ENCODE results near the gene YES1. TPM values are rescaled to one million over a fixed set of nuclear protein-coding genes. Genes with fewer than 3 reads are reported as not detected.

Gene YES1
- total and polyA plus RNA-seq, 4 donors: 12.5 to 57.6 (median 21.9) TPM

- Histone ChIP-seq H3K9me3 (ENCODE audit: control insufficient read depth in 4 of 4, low read length in 3 of 4) (no peaks in the 10 kb centered on the region), H3K27ac (ENCODE audit: low read depth in 1 of 2, low read length in 2 of 2) (peak overlapping the region in 1 of 2 donors; percentile 2), H3K4me3 (ENCODE audit: low read depth in 1 of 3, low read length in 3 of 3) (no peak overlapping the region), H3K4me1 (ENCODE audit: control insufficient read depth in 4 of 4, insufficient read depth in 4 of 4, low read length in 3 of 4) (peaks cover 0 to 6% (median under 1%) of the 10 kb centered on the region in 4 donors), H3K9ac (ENCODE audit: low read depth in 1 of 2, low read length in 2 of 2) (no peak overlapping the region), H3K36me3 (ENCODE audit: control insufficient read depth in 4 of 4, insufficient read depth in 3 of 4, low read depth in 1 of 4, low read length in 3 of 4) (no peaks in the 10 kb centered on the region), H3K27me3 (ENCODE audit: control insufficient read depth in 4 of 4, insufficient read depth in 4 of 4, low read length in 3 of 4) (no peaks in the 10 kb centered on the region)
- 24% methylated on average over 2 of the region's 2 CpGs for WGBS
- TF ChIP-seq HNF4A (conservative IDR thresholded peaks at IDR 0.05) (peak; percentile 17 to 40), YY1 (IDR thresholded peaks at IDR 0.05) (peak; percentile 57), RAD21 (IDR thresholded peaks at IDR 0.05) (peak in 1 of 2 donors; percentile 39), SP1 (IDR thresholded peaks at IDR 0.05) (no peak)
- DNase-seq (ENCODE audit: low spot score): no peak
Measured at GRCh38 chr18:824179-824578, 12.1 kb upstream of the YES1 start.

- Histone ChIP-seq H3K36me3 (ENCODE audit: control insufficient read depth in 4 of 4, insufficient read depth in 3 of 4, low read depth in 1 of 4, low read length in 3 of 4) (no peaks in the 10 kb centered on the region), H3K9me3 (ENCODE audit: control insufficient read depth in 4 of 4, low read length in 3 of 4) (no peaks in the 10 kb centered on the region), H3K9ac (ENCODE audit: low read depth in 1 of 2, low read length in 2 of 2) (no peak overlapping the region), H3K4me3 (ENCODE audit: low read depth in 1 of 3, low read length in 3 of 3) (no peak overlapping the region), H3K27ac (ENCODE audit: low read depth in 1 of 2, low read length in 2 of 2) (no peak overlapping the region), H3K27me3 (ENCODE audit: control insufficient read depth in 4 of 4, insufficient read depth in 4 of 4, low read length in 3 of 4) (no peaks in the 10 kb centered on the region), H3K4me1 (ENCODE audit: control insufficient read depth in 4 of 4, insufficient read depth in 4 of 4, low read length in 3 of 4) (peaks cover 0 to 6% (median under 1%) of the 10 kb centered on the region in 4 donors)
- DNase-seq (ENCODE audit: low spot score): no peak
- no peak for TF ChIP-seq TAF1 (conservative IDR thresholded peaks at IDR 0.05)
- 70% methylated on average over 4 of the region's 4 CpGs for WGBS
Measured at GRCh38 chr18:820591-821165, 8.6 kb upstream of the YES1 start.

GRCh38 chr18:816869-817268 is 4.8 kb upstream of the YES1 start:
- no peak overlapping the region for H3K27ac ChIP-seq (ENCODE audit: low read depth in 1 of 2, low read length in 2 of 2)
- no peak for TF ChIP-seq FOXA1 (IDR thresholded peaks at IDR 0.05)
- no peak for TF ChIP-seq EGR1 (IDR thresholded peaks at IDR 0.05; ENCODE audit: low read depth in 2 of 2)
- TF ChIP-seq SP1 (IDR thresholded peaks at IDR 0.05): no peak
- no peak for TF ChIP-seq FOXA2 (IDR thresholded peaks at IDR 0.05)
- TF ChIP-seq CTCF (IDR thresholded peaks at IDR 0.05; ENCODE audit: low read depth, low read length, missing input control): no peak
- no peak for TF ChIP-seq NR2F2 (IDR thresholded peaks at IDR 0.05)
- no peak for TF ChIP-seq GABPA (IDR thresholded peaks at IDR 0.05 in 1 of 2, conservative IDR thresholded peaks at IDR 0.05 in 1 of 2)
- no peak for TF ChIP-seq HNF4A (conservative IDR thresholded peaks at IDR 0.05)
- TF ChIP-seq RAD21 (IDR thresholded peaks at IDR 0.05): no peak
- no peak for TF ChIP-seq REST (IDR thresholded peaks at IDR 0.05)
- no peak for TF ChIP-seq RXRA (IDR thresholded peaks at IDR 0.05)
- TF ChIP-seq ZBTB33 (IDR thresholded peaks at IDR 0.05): no peak
- TF ChIP-seq HNF4G (IDR thresholded peaks at IDR 0.05): no peak
- WGBS: 67% methylated on average over 2 of the region's 2 CpGs
- H3K4me3 ChIP-seq (ENCODE audit: low read depth in 1 of 3, low read length in 3 of 3): no peak overlapping the region
- H3K36me3 ChIP-seq (ENCODE audit: control insufficient read depth in 4 of 4, insufficient read depth in 3 of 4, low read depth in 1 of 4, low read length in 3 of 4): no peaks in the 10 kb centered on the region
- no peak overlapping the region for H3K9ac ChIP-seq (ENCODE audit: low read depth in 1 of 2, low read length in 2 of 2)
- H3K27me3 ChIP-seq (ENCODE audit: control insufficient read depth in 4 of 4, insufficient read depth in 4 of 4, low read length in 3 of 4): no peaks in the 10 kb centered on the region
- no peak for DNase-seq (ENCODE audit: low spot score)
- H3K9me3 ChIP-seq (ENCODE audit: control insufficient read depth in 4 of 4, low read length in 3 of 4): no peaks in the 10 kb centered on the region
- H3K4me1 ChIP-seq (ENCODE audit: control insufficient read depth in 4 of 4, insufficient read depth in 4 of 4, low read length in 3 of 4): peaks cover 0 to 4% (median 0%) of the 10 kb centered on the region in 4 donors

Measured in liver (tissue), 9 donors.